Mononuclear cell (primary cell): ENCODE data around the gene GPC6. TPM values are rescaled to one million over a fixed set of nuclear protein-coding genes. Genes with fewer than 3 reads are reported as not detected.

Source experiments
- H3K27me3 ChIP-seq: 2 replicates; pipeline ENCODE4 v1.6.0; 2011; ENCODE audit warnings: low read length, control low read depth; ENCODE audit not compliant: insufficient read depth
- H3K4me1 ChIP-seq: 2 replicates; pipeline ENCODE4 v1.5.1; 2011; ENCODE audit warnings: mild to moderate bottlenecking, low read length, control low read depth; ENCODE audit not compliant: insufficient read depth
- H3K4me3 ChIP-seq: 2 replicates; pipeline ENCODE4 v1.5.1; 2011; ENCODE audit warnings: mild to moderate bottlenecking, low read length, moderate library complexity
- H3K9me3 ChIP-seq: 2 replicates; pipeline ENCODE4 v1.5.1; 2011; ENCODE audit warnings: low read depth, mild to moderate bottlenecking, control low read depth, low read length
- total RNA-seq: library from RNA; depleted of rRNA; stranded (reverse); fragments of >200 nt; gene quantifications from one replicate; pipeline ENCODE4 v1.2.3, GENCODE V29; 2012

The GPC6 gene
- total RNA-seq, 1 donor = 0.31 TPM

DNA sequence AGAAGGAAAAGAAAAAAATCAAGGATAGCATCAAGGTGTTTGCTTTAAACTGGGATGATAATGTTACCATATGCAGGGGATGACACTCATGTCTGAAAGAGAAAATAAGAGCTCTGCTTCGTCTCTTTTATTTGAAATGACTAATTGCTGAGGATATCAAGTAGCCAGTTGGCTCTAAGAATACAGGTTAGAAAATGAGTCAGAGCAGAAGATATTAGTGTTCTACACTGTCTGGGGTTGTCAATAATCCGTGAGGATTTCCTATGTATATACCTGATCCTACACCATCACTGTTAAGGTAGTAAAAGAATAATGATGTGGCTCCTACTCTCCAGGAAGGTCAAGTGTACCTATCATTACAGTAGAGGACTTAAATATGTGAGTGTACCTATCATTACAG, 562.5 kb downstream of the GPC6 start:
- Histone ChIP-seq H3K4me1 (no peaks in the 10 kb centered on the region), H3K27me3 (no peaks in the 10 kb centered on the region), H3K9me3 (no peaks in the 10 kb centered on the region), H3K4me3 (no peak overlapping the region)

DNA sequence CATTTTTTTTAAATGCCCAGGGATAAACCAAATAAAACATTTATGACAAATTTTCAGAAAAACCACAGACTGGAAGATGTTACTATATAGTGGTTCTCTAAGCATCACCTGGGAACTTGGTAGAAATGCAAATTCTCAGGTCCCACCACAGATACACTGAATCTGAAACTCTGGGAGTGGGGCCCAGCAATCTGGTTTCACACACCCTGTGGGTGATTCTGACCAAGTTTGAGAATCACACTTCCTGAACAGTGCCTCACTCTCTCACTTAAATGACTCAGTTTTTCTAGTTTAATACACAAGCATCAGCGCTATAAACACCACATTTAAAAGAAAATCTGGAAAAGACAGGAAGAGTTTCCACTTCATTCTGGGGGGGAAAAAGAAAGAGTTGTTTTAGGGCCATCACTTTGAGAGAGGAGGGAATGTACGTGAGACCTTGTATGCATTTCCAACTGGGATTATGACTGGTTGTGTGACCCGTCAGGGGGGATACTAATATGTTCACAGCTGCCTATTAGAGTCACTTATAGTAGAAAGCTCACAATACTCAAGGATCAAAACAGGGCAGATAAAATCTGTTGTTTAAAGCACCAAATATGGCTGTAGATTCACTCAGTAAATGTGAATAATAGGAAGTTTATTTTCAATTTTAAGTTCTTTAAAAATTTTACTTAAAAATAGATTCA, 567.7 kb downstream of the GPC6 start:
- H3K4me1 ChIP-seq = no peaks in the 10 kb centered on the region
- no peaks in the 10 kb centered on the region for H3K9me3 ChIP-seq
- H3K27me3 ChIP-seq = no peaks in the 10 kb centered on the region
- H3K4me3 ChIP-seq = no peak overlapping the region

DNA sequence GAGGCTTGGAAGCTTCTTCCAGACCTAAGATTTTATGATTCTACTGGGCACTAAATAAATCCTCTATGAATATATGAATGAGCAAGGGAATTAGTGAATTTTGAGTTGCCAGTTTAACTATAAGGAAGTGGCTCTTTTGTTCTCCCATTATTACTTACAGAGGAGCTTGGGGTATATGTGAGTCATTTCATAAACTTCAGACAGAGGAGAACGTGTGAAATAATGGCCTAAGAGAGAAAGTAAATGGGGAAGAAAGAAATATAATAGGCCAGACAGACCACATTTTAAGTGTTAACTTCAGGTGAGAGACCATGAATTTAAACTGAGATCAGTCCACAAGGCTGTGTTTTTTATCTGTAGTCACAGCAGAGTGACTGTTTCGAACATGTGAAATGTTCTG, 570.9 kb downstream of the GPC6 start:
- H3K9me3 ChIP-seq = no peaks in the 10 kb centered on the region
- H3K4me3 ChIP-seq = no peak overlapping the region
- no peaks in the 10 kb centered on the region for H3K4me1 ChIP-seq
- no peaks in the 10 kb centered on the region for H3K27me3 ChIP-seq

DNA sequence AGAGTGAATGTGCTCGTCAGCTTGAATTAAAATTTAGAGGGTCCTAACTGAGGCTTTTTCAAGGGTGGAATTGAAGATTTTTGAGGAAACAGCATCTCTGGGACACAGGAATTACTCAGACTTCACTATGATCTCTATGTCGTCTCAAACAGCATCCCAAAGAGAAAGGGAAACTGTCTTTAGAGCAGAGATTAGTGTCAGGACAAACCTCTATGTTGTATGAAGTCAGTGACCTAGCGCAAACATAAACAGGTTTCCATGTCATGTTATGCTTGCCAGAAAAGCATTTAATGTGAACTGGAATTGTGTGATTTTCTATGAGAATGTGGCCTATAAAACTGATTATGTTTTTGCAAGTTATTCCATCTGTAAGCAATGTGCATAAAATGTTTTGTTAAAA, 573.7 kb downstream of the GPC6 start:
- H3K27me3 ChIP-seq = no peaks in the 10 kb centered on the region
- H3K4me1 ChIP-seq = no peaks in the 10 kb centered on the region
- no peak overlapping the region for H3K4me3 ChIP-seq
- no peaks in the 10 kb centered on the region for H3K9me3 ChIP-seq

DNA sequence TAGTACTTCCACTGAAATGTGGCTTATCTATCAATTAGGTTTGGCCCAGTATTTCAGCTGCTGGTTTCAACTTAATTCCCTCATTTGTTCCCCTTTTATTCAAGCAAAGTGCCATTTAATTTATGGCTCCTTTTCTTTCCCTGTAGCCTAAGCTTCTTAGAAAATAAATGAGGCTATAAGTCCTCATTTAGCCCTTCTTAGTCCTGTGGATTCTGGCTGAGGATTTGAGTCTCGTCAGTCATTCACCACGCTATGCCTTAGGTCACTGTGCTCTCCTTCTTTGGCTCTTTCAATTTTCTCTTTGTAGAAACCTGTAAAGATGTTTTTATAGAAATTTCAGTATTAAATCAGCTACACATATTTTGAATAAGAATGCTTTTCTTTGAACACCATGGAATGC, 579.1 kb downstream of the GPC6 start:
- no peak overlapping the region for H3K4me3 ChIP-seq
- H3K27me3 ChIP-seq = no peaks in the 10 kb centered on the region
- H3K9me3 ChIP-seq = no peaks in the 10 kb centered on the region
- no peaks in the 10 kb centered on the region for H3K4me1 ChIP-seq

DNA sequence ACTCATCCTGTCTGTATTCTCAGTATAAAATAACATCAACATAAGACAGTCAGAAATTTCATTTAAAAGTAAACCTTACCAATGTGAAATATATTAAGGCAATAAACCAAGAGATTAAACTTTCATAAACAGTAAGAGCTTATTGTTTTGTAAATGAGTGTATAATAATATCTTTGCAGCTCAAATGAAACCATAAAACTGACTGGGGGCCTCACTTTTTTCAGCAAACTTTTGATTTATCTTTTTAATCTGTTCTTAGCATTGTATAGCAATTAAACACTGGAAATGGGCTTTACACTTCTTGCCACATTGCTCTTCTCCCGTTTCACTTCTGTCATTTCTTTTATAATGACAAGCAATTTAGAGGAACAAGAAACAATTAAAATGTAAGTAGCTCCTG, 580.3 kb downstream of the GPC6 start:
- no peaks in the 10 kb centered on the region for H3K4me1 ChIP-seq
- H3K9me3 ChIP-seq = no peaks in the 10 kb centered on the region
- no peaks in the 10 kb centered on the region for H3K27me3 ChIP-seq
- no peak overlapping the region for H3K4me3 ChIP-seq

DNA sequence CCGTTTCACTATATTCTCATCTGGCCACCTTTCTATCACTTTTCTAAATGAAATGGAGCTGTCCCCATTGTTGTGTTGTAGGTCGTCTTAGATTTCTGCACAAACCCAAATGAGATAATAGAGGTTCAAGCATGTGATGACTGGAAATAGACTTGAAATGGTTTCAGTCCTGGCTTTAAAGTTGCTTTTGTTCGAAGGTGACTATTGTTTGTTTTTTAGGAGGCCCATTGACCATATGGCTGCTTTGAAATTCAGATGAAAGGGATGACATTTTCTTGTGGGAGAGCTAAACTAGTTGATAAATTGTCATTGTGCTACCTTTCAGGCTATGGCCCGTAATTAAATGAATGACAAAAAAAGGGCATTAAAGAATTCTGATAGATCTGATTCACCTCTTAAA, 583.7 kb downstream of the GPC6 start:
- no peaks in the 10 kb centered on the region for H3K27me3 ChIP-seq
- H3K4me1 ChIP-seq = no peaks in the 10 kb centered on the region
- H3K9me3 ChIP-seq = no peaks in the 10 kb centered on the region
- H3K4me3 ChIP-seq = no peak overlapping the region

DNA sequence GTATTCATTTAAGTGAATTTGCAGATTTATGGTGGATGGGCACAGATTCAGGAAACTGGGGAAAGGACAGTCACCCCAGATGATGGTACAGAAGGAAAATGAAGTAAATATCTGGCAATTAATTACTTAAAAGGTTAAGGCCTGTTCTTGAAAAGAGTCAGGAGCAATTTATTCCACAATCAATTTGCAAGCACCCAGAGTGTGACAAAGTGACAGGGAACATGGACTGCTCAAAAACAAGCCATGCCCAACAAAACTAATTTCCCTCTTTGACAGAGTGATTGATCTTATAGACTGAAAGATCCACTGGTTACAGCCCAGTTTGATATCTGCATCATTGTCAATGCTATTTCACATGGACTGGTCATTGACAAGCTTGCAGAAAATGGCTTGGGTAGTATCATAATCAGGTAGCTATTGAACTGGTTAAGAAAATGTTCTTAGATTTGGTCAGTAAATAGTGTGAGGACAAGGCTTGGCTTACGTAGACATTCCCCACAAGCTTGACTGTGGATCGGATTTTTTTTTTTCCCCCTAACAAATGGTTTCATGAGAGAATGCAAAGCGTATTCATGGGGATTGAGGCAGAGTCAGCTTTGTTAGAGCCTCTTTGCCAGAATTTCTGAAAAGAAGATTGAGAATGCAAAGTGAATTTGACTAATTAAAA, 584.6 kb downstream of the GPC6 start:
- Histone ChIP-seq H3K4me1 (no peaks in the 10 kb centered on the region), H3K4me3 (no peak overlapping the region), H3K27me3 (no peaks in the 10 kb centered on the region), H3K9me3 (no peaks in the 10 kb centered on the region)

DNA sequence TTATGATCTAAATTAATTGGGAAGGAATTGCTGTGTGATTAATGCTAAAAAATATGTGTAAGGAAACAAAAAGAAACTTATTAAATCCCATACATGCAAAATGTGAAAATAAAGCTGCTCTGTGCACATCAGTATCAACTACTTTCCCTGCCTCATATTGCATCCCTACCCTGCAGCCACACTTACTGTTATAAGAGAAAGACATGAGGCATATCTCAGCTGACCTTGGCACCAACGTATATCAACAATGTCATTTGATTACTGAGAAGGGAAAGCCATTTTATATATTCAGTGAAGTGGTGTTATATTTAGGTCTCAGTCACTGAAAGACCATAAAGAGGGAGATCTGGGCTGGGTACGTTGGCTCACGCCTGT, 585.1 kb downstream of the GPC6 start:
- H3K4me1 ChIP-seq = no peaks in the 10 kb centered on the region
- no peaks in the 10 kb centered on the region for H3K9me3 ChIP-seq
- H3K4me3 ChIP-seq = no peak overlapping the region
- H3K27me3 ChIP-seq = no peaks in the 10 kb centered on the region

DNA sequence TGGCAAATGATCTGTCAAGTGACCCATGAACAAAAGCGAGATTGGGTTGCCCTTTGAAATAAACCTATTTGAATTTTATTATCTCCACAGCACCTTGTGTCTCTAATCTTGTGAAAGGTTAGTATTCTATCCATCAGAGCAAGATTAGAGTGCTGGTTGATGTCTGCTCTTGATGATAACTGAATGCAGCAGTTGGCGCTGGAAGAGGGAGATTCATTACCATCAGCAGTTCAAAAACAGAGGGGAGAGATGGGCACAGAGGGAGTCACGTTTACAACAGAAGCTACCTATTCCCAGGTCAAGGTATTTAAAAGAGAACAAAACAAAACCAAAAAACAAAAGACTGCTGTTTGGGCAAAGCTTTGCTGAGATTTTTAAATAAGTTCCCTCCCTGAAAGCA, 588.1 kb downstream of the GPC6 start:
- Histone ChIP-seq H3K27me3 (no peaks in the 10 kb centered on the region), H3K4me3 (no peak overlapping the region), H3K4me1 (no peaks in the 10 kb centered on the region), H3K9me3 (no peaks in the 10 kb centered on the region)

DNA sequence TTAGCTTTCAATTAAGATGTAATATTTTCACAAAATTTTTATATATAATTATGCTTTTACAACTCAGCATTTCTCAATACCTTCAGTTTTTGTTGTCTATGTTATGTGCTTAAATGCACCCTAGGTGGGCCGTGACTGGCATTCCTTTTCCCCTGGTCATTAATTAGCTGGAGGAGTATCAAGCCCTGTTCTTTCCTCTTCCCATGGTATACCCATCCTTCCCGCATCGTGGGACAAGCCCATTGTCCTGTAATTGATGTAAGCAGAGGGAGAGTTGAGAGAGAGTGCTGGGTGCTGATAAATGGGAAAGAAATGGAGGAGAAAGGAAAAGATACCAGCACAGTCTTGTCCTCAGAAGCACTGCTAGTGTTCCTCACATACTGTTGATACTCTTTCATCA, 591.7 kb downstream of the GPC6 start:
- no peaks in the 10 kb centered on the region for H3K9me3 ChIP-seq
- H3K27me3 ChIP-seq = no peaks in the 10 kb centered on the region
- H3K4me1 ChIP-seq = no peaks in the 10 kb centered on the region
- H3K4me3 ChIP-seq = no peak overlapping the region

DNA sequence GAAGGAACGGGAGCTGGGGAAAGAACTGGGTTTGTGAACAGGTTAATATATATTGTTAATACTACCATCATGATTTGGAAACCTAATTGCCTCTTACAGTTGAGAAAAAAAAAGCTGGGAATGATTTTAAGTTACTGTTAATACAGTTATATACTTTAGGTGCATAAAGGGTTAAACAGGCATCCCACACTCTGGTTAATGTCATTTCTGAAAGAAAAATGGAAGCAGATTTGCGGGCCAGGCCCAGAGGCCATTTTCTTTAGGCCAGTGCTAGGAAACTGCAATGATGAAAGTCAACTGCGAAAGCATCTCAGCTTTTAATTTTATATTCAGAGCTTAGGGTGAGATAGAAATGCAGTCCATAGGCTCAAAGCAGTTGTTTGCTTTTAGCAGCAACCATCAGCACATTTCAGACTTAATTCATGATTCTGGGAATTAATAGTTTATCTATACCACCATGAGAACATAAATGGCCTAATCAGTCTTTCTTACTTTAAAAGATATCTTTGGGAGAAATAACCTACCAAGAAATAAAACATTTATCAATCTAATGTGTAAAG, 592.8 kb downstream of the GPC6 start:
- no peaks in the 10 kb centered on the region for H3K4me1 ChIP-seq
- no peaks in the 10 kb centered on the region for H3K9me3 ChIP-seq
- H3K4me3 ChIP-seq = no peak overlapping the region
- H3K27me3 ChIP-seq = no peaks in the 10 kb centered on the region

DNA sequence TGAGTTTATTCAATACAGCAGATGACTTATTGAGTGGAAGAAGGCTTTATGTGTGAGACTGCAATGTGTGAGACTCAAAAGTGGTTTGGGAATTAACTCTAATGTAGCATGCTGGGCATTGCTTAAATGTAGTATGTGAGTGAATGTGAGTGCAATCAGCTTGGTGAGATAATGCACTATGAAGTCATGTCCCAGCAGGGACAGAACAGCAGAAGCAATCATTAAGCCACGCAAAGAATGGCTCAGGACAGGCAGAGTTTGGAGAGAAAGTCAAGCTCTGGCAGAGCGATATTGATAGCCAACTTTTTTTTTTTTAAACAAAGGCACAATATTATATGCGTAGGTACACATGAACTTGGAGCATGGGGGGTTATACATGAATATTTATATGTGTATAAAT, 597.7 kb downstream of the GPC6 start:
- Histone ChIP-seq H3K9me3 (no peaks in the 10 kb centered on the region), H3K4me1 (no peaks in the 10 kb centered on the region), H3K27me3 (no peaks in the 10 kb centered on the region), H3K4me3 (no peak overlapping the region)

DNA sequence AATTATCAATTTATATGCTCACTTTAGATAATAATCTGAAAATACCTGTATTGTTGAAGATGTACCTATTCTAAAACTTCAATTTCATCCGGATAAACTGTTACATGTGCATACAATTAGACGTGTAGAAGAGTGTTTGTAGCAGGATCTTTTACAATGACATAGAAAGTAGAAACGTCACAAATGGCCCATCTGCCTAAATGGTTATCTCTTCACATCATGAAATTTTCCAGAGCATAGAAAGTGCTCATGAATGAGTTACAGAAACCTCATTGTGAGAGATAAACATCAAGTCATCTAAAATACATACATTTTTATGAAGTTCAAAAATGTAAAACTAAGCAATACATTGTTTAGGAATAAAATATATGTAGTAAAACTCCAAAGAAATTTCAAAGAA, 607.4 kb downstream of the GPC6 start:
- Histone ChIP-seq H3K4me1 (no peaks in the 10 kb centered on the region), H3K4me3 (no peak overlapping the region), H3K9me3 (no peaks in the 10 kb centered on the region), H3K27me3 (no peaks in the 10 kb centered on the region)

DNA sequence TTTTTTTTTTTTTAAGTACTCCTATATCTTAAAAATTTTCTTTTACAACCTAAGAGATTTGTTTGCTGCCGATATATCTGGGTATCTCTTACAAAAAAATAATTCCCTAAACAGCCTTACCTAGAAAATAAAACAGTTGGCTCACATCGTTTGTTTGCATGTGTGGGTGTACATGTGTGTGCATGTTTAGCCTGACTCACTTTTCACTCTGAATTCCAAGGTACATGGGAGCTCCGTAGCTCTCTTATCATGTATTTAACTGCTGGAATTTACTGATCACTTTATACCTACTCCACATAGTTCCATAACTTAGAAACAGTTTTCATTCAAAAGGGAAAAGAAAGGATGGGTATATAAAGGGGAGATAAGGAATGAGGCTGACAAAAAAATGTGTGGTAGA, 616.5 kb downstream of the GPC6 start:
- Histone ChIP-seq H3K4me1 (no peaks in the 10 kb centered on the region), H3K27me3 (no peaks in the 10 kb centered on the region), H3K9me3 (no peaks in the 10 kb centered on the region), H3K4me3 (no peak overlapping the region)

DNA sequence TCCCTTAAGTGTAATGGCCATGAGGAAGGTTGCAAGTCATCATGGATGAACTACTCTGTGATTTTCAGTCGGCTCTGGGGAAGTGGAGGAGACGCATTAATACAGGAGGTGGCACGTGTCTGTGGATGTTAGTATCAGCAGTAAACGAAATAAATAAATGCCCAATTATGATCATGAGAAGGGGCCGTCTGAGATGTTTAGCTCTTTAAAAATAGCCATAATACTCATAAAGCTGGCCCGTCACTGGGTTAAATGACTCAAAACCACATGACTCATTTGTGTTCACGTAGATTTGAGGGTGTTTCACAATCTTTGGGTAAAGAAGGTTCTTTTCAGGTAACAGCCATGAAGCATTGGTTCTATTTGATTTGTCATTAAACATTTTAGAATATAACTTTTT, 620.6 kb downstream of the GPC6 start:
- no peaks in the 10 kb centered on the region for H3K9me3 ChIP-seq
- no peaks in the 10 kb centered on the region for H3K27me3 ChIP-seq
- no peak overlapping the region for H3K4me3 ChIP-seq
- H3K4me1 ChIP-seq = no peaks in the 10 kb centered on the region
